T-cell (primary cell): ENCODE data around the gene RUNX1. TPM values are rescaled to one million over a fixed set of nuclear protein-coding genes. Genes with fewer than 3 reads are reported as not detected.

Experiments
- ATAC-seq, 4 experiments: fragments of 200-7000 bp in 3 of 4; fragments of 150-1000 bp in 1 of 4; cut with Tn5 transposase; replicated peaks in 1 of 4; 1 replicate in 3 of 4; 2 replicates in 1 of 4; pipeline ENCODE4 v1.10.0; 2021; ENCODE audit warnings: moderate library complexity in 3 of 4, mild to moderate bottlenecking in 2 of 4, moderate number of reproducible peaks in 1 of 4
- CTCF ChIA-PET, 2 donors: fragments of 300-600 bp; sonication (Branson Sonifier 250); formaldehyde crosslinking; loops; one replicate each; lab custom pipeline; 2022; ENCODE audit warnings: antibody characterized with exemption in 2 of 2; lab: Charles Lee
- POLR2A ChIA-PET, 2 donors: fragments of 300-600 bp; sonication (Branson Sonifier 250); formaldehyde crosslinking; loops; one replicate each; lab custom pipeline; 2022; ENCODE audit warnings: antibody characterized with exemption in 2 of 2; lab: Charles Lee
- DNase-seq, 35 experiments: peaks; one replicate each; pipeline versions ENCODE4 v3.0.0 to v3.0.0-alpha.2; 2013 to 2023
- H3K27ac ChIP-seq: one replicate; pipeline ENCODE4 v1.5.1; 2013; ENCODE audit warnings: low read length
- H3K27me3 ChIP-seq, 2 experiments: replicated peaks in 1 of 2; 1 replicate in 1 of 2; 2 replicates in 1 of 2; pipeline versions ENCODE4 v1.6.1 to v1.7.0; 2013; ENCODE audit warnings: low read length in 1 of 2, mixed read lengths in 1 of 2; ENCODE audit not compliant: control insufficient read depth in 2 of 2, insufficient read depth in 2 of 2; ENCODE audit errors: extremely low read depth in 1 of 2
- H3K36me3 ChIP-seq, 2 donors: 1 replicate in 1 of 2; 2 replicates in 1 of 2; pipeline versions ENCODE4 v1.6.1 to v1.7.0; 2013; ENCODE audit warnings: low read length in 1 of 2; ENCODE audit not compliant: control insufficient read depth in 2 of 2, insufficient read depth in 1 of 2; ENCODE audit errors: extremely low read depth in 1 of 2
- H3K4me1 ChIP-seq, 2 experiments: 1 replicate in 1 of 2; 2 replicates in 1 of 2; pipeline versions ENCODE4 v1.6.1 to v1.7.0; 2013; ENCODE audit warnings: low read length in 2 of 2, mixed read lengths in 1 of 2; ENCODE audit not compliant: insufficient read depth in 2 of 2, control insufficient read depth in 1 of 2; ENCODE audit errors: extremely low read depth in 1 of 2
- H3K4me3 ChIP-seq, 2 donors: 1 replicate in 1 of 2; 2 replicates in 1 of 2; pipeline versions ENCODE4 v1.5.1 to v1.7.0; 2013; ENCODE audit warnings: mild to moderate bottlenecking in 2 of 2, low read length in 1 of 2, moderate library complexity in 1 of 2; ENCODE audit not compliant: control insufficient read depth in 1 of 2; ENCODE audit errors: extremely low read depth in 1 of 2
- H3K9me3 ChIP-seq: 2 replicates; pipeline ENCODE4 v1.7.0; 2013
- H3K27ac Mint-ChIP-seq, 2 donors: one replicate each; pipeline ENCODE4 v1.8.0; 2020 to 2021; ENCODE audit warnings: mild to moderate bottlenecking in 2 of 2, mixed read lengths in 2 of 2
- H3K27me3 Mint-ChIP-seq, 2 donors: one replicate each; pipeline ENCODE4 v1.8.0; 2021 to 2022; ENCODE audit warnings: mixed read lengths in 2 of 2
- H3K36me3 Mint-ChIP-seq: one replicate; pipeline ENCODE4 v1.8.0; 2021; ENCODE audit warnings: mixed read lengths
- H3K4me1 Mint-ChIP-seq, 3 donors: one replicate each; pipeline ENCODE4 v1.8.0; 2020 to 2022; ENCODE audit warnings: mixed read lengths in 3 of 3, mild to moderate bottlenecking in 1 of 3
- H3K4me3 Mint-ChIP-seq, 3 donors: one replicate each; pipeline ENCODE4 v1.8.0; 2020 to 2022; ENCODE audit warnings: mild to moderate bottlenecking in 3 of 3, mixed read lengths in 3 of 3, moderate library complexity in 3 of 3
- H3K9me3 Mint-ChIP-seq, 3 donors: one replicate each; pipeline ENCODE4 v1.8.0; 2020 to 2022; ENCODE audit warnings: mixed read lengths in 3 of 3
- WGBS: methylation state at CpG from one replicate; pipeline ENCODE4 v1.1.5; 2013; ENCODE audit warnings: missing lambda C conversion rate; ENCODE audit not compliant: insufficient coverage; 5-methylcytosine and 5-hydroxymethylcytosine counted together
- total RNA-seq, 35 experiments: library from RNA in 6 of 35; stranded (reverse) in 6 of 35; fragments of 120-200 nt in 1 of 35; gene quantifications; one replicate each; pipeline versions ENCODE4 v1.2.1 to v1.2.4 and lab custom pipeline; 2013 to 2026

The RUNX1 gene
- total RNA-seq, 5 donors from 2014 or later (not counting 1 experiment from before 2014, with no cell fraction given), result 87.0 to 117 (median 104) TPM

DNA sequence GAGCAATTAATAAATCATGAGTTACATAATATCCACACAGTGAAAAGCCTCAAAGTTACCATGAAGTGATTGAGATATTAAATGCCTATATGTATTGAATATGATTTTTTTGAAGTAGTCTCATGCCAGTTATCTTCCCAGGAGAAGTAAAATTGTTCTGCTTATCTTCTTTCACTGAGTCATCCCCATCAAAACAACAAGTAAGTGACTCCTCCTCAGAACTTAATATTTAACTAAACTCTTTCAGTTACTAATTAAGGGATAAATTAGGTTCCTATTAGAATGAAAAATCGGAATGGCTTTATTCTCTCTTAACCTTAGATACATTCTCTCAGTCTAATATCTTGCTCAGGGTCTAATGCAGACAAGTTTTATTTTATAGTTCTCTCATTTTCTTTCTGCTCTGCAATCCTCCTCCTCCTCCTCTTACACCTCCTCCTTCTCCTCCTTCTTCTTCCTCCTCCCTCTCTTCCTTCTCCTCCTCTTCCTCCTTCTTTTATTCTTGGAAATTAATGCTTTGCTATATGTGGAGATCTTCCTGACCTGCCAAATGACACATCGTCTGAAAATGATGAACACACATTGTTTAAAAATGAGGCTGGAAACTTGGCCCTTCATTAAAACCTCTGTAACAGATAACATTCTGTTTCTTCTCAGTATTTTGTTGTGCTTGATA, 110.9 kb downstream of the RUNX1 start:
- H3K27ac Mint-ChIP-seq, result peak overlapping the region; percentile 81 to 88
- H3K9me3 ChIP-seq, result no peaks in the 10 kb centered on the region
- no CpG with 5 or more reads among the region's 2 CpGs for WGBS
- peaks cover 46 to 53% of the 10 kb centered on the region in 2 experiments for H3K4me1 ChIP-seq
- no peak overlapping the region for H3K27ac ChIP-seq
- H3K4me3 ChIP-seq, result no peak overlapping the region
- DNase-seq, result no peak
- peaks cover 97 to 99% (median 99%) of the 10 kb centered on the region in 3 donors for H3K4me1 Mint-ChIP-seq
- ChIA-PET CTCF (no interaction called here), POLR2A (interaction anchor here in 1 of 2 donors (0.7 kb wide), 2 partner anchors 11 to 41 kb away, joined by 4 to 5 read pairs; no protein-coding TSS in a partner anchor)
- peaks cover 4% of the 10 kb centered on the region for H3K36me3 Mint-ChIP-seq
- no peak for ATAC-seq
- H3K27me3 Mint-ChIP-seq, result no peaks in the 10 kb centered on the region
- H3K27me3 ChIP-seq, result no peaks in the 10 kb centered on the region
- H3K4me3 Mint-ChIP-seq, result no peak overlapping the region
- peaks cover 0 to 4% of the 10 kb centered on the region in 2 donors for H3K36me3 ChIP-seq
- H3K9me3 Mint-ChIP-seq, result no peaks in the 10 kb centered on the region

DNA sequence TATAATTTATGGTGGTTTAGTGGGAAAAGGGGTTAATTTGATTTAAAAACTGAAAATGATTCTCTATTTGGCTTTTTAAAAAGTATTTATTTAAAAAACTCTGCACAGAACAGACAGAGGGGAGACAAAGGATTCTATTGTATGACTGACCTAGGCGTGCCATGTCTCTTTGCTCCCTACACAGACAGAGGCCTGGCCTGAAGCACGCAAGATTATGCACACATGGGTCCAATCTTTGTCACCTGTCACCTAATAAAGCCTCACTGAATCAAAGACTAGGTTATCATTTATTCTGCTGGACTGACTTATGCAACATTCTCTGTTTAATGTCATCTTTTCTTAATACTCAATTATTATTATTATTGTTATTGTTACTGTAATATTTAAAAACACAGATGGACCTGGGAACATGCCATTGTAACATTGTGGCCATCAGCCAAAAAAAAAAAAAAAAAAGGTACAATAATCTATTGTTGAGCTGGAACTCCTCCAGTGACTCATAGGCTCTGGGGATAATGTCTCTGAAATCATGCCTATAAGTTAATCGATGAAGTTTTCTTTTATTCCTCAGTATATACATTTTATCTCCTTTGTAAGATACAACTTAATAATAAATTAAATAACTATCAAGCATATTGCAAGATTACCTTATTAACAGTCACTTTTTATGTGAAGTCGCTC, 112.1 kb downstream of the RUNX1 start:
- H3K9me3 ChIP-seq, result no peaks in the 10 kb centered on the region
- H3K4me1 ChIP-seq, result peaks cover 53% of the 10 kb centered on the region in 2 experiments
- Mint-ChIP-seq H3K9me3 (no peaks in the 10 kb centered on the region), H3K27ac (peak overlapping the region; percentile 93 to 99), H3K36me3 (no peaks in the 10 kb centered on the region), H3K4me3 (peak overlapping the region; percentile 49 to 77 (median 58)), H3K4me1 (peaks cover 97 to 99% (median 98%) of the 10 kb centered on the region in 3 donors), H3K27me3 (no peaks in the 10 kb centered on the region)
- ChIA-PET POLR2A (interaction anchor here (0.6 to 1.1 kb wide), 10 partner anchors 11 to 264 kb away, joined by 3 to 10 read pairs (median 4); no protein-coding TSS in a partner anchor), CTCF (interaction anchor here (0.6 to 2.1 kb wide), 6 partner anchors 10 to 114 kb away, joined by 3 to 9 read pairs (median 4); no protein-coding TSS in a partner anchor)
- H3K36me3 ChIP-seq, result no peaks in the 10 kb centered on the region
- 100% methylated on average over 1 of the region's 4 CpGs for WGBS
- no peak overlapping the region for H3K4me3 ChIP-seq
- no peaks in the 10 kb centered on the region for H3K27me3 ChIP-seq
- ATAC-seq (no peak), DNase-seq (no peak)
- H3K27ac ChIP-seq, result peak overlapping the region; percentile 94

GRCh38 chr21:34936371-34936789, 112.7 kb downstream of the RUNX1 start:
- H3K27ac ChIP-seq, result peak overlapping the region; percentile 94
- no peaks in the 10 kb centered on the region for H3K36me3 Mint-ChIP-seq
- peak; percentile 55 to 66 (median 58) for ATAC-seq
- no peaks in the 10 kb centered on the region for H3K9me3 ChIP-seq
- peak in 23 of 35 experiments; percentile 4 to 52 (median 17) for DNase-seq
- H3K27me3 Mint-ChIP-seq, result no peaks in the 10 kb centered on the region
- H3K4me3 Mint-ChIP-seq, result peak overlapping the region; percentile 49 to 77 (median 58)
- no peaks in the 10 kb centered on the region for H3K27me3 ChIP-seq
- peaks cover 97 to 99% (median 97%) of the 10 kb centered on the region in 3 donors for H3K4me1 Mint-ChIP-seq
- CTCF ChIA-PET, result interaction anchor here (0.6 to 2.1 kb wide), 5 partner anchors 11 to 115 kb away, joined by 3 to 9 read pairs (median 3); no protein-coding TSS in a partner anchor
- peak overlapping the region; percentile 93 to 99 for H3K27ac Mint-ChIP-seq
- no peaks in the 10 kb centered on the region for H3K36me3 ChIP-seq
- POLR2A ChIA-PET, result interaction anchor here (0.5 to 1.1 kb wide), 5 partner anchors 37 to 1362 kb away, joined by 3 to 9 read pairs (median 4); no protein-coding TSS in a partner anchor
- H3K4me3 ChIP-seq, result peak overlapping the region in 1 of 2 donors; percentile 29
- peaks cover 0 to 4% (median 0%) of the 10 kb centered on the region in 3 donors for H3K9me3 Mint-ChIP-seq
- H3K4me1 ChIP-seq, result peaks cover 58 to 59% of the 10 kb centered on the region in 2 experiments
- 7% methylated on average over 7 of the region's 11 CpGs for WGBS

GRCh38 chr21:34935898-34936297, 113.2 kb downstream of the RUNX1 start:
- H3K9me3 Mint-ChIP-seq, result peaks cover 0 to 4% (median 0%) of the 10 kb centered on the region in 3 donors
- H3K27ac Mint-ChIP-seq, result peak overlapping the region; percentile 93 to 99

DNA sequence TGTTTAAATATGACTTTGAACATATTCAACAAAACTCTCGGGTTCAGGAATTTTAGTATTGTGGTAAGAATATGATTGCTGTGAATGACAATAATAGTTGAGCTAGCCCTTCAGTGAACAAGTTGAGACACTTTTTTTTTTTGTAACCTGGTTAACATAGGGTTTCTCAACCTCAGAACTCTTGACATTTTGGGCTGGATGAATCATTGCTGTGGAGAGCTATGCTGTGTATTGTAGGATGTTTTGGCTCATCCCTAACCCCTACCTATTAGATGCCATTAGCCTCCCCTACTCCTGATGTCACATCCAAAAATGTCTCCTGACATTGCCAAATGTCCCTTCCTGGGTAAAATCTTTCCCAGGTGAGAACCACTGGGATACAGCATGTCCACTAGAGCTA, 113.7 kb downstream of the RUNX1 start:
- DNase-seq (peak in 1 of 35 experiments; percentile 39), ATAC-seq (peak in 2 of 4 experiments; percentile 39 to 49)
- ChIA-PET POLR2A (interaction anchor here in 1 of 2 donors (0.5 kb wide), 1 partner anchor 113 kb away, joined by 3 read pairs; the partner anchor contains the start of gene RUNX1), CTCF (interaction anchor here (0.6 to 2.1 kb wide), 4 partner anchors 18 to 116 kb away, joined by 3 to 9 read pairs (median 4); no protein-coding TSS in a partner anchor)
- peaks cover 3% of the 10 kb centered on the region for H3K36me3 Mint-ChIP-seq
- Histone ChIP-seq H3K27me3 (no peaks in the 10 kb centered on the region), H3K4me3 (no peak overlapping the region), H3K27ac (peak overlapping the region; percentile 94), H3K36me3 (no peaks in the 10 kb centered on the region), H3K9me3 (no peaks in the 10 kb centered on the region), H3K4me1 (peaks cover 54 to 60% of the 10 kb centered on the region in 2 experiments)
- H3K27ac Mint-ChIP-seq, result peak overlapping the region; percentile 93 to 99
- peak overlapping the region; percentile 49 to 77 (median 58) for H3K4me3 Mint-ChIP-seq
- H3K4me1 Mint-ChIP-seq, result peaks cover 92 to 98% (median 94%) of the 10 kb centered on the region in 3 donors
- no CpG with 5 or more reads among the region's 1 CpG for WGBS
- peaks cover 0 to 4% (median 0%) of the 10 kb centered on the region in 3 donors for H3K9me3 Mint-ChIP-seq
- no peaks in the 10 kb centered on the region for H3K27me3 Mint-ChIP-seq

More at GRCh38 chr21:34935898-34936297, 113.2 kb downstream of the RUNX1 start:
- Histone ChIP-seq H3K27me3 (no peaks in the 10 kb centered on the region), H3K9me3 (no peaks in the 10 kb centered on the region), H3K4me3 (no peak overlapping the region), H3K27ac (peak overlapping the region; percentile 94), H3K4me1 (peaks cover 55 to 59% of the 10 kb centered on the region in 2 experiments), H3K36me3 (no peaks in the 10 kb centered on the region)
- ChIA-PET POLR2A (interaction anchor here (0.5 to 1.1 kb wide), 6 partner anchors 38 to 1362 kb away, joined by 3 to 9 read pairs (median 4); partner anchors contain the start of gene RUNX1 (in 1 of the 2)), CTCF (interaction anchor here (0.6 to 2.1 kb wide), 7 partner anchors 11 to 115 kb away, joined by 3 to 9 read pairs (median 3); no protein-coding TSS in a partner anchor)
- Mint-ChIP-seq H3K4me1 (peaks cover 93 to 98% (median 94%) of the 10 kb centered on the region in 3 donors), H3K27me3 (no peaks in the 10 kb centered on the region), H3K4me3 (peak overlapping the region; percentile 49 to 77 (median 58)), H3K36me3 (no peaks in the 10 kb centered on the region)
- ATAC-seq (peak in 2 of 4 experiments; percentile 4 to 13), DNase-seq (peak in 1 of 35 experiments; percentile 18)
- WGBS, result 75% methylated on average over 1 of the region's 4 CpGs
